Mucosa of stomach (tissue), 1 donor: ENCODE measurements around the gene MBD3L3.
A peak's percentile ranks its signal among the peaks of the same experiment; 100 is the strongest.
"Not testable (repeated sequence)": the region's sequence is repeated elsewhere in the genome, so short reads cannot be mapped to it uniquely, and the experiment has no call there.

ENCODE experiments used
- H3K27me3 ChIP-seq: one replicate; pipeline ENCODE4 v1.7.0; 2013; ENCODE audit warnings: mild to moderate bottlenecking, low read length; ENCODE audit not compliant: control insufficient read depth, insufficient read depth
- H3K36me3 ChIP-seq: one replicate; pipeline ENCODE4 v1.7.0; 2013; ENCODE audit warnings: low read length; ENCODE audit not compliant: control insufficient read depth, insufficient read depth
- H3K4me1 ChIP-seq: one replicate; pipeline ENCODE4 v1.7.0; 2013; ENCODE audit warnings: mild to moderate bottlenecking, low read length; ENCODE audit not compliant: control insufficient read depth, insufficient read depth
- H3K4me3 ChIP-seq: one replicate; pipeline ENCODE4 v1.7.0; 2013; ENCODE audit warnings: low read length
- H3K9ac ChIP-seq: one replicate; pipeline ENCODE4 v1.7.0; 2013; ENCODE audit warnings: mild to moderate bottlenecking, low read length, moderate library complexity
- H3K9me3 ChIP-seq: one replicate; pipeline ENCODE4 v1.7.0; 2013; ENCODE audit warnings: mild to moderate bottlenecking, low read length, moderate library complexity; ENCODE audit not compliant: control insufficient read depth
- donor health status: Pancreatic carcinoma.

Gene MBD3L3

GRCh38 chr19:7058576-7058975 lies at the start of gene MBD3L3:
Gene MBD3L3 (minus strand): TSS chr19:7058676. CDS start chr19:7058605, 71 bp downstream.
- H3K4me1 ChIP-seq, H3K36me3 ChIP-seq, H3K9ac ChIP-seq, H3K9me3 ChIP-seq, H3K4me3 ChIP-seq, H3K27me3 ChIP-seq: not testable (repeated sequence)

GRCh38 chr19:7106711-7107657 lies 48.5 kb upstream of the MBD3L3 start:
- Histone ChIP-seq H3K9ac (no peak overlapping the region), H3K4me3 (no peak overlapping the region), H3K27me3 (no peaks in the 10 kb centered on the region), H3K4me1 (no peaks in the 10 kb centered on the region), H3K9me3 (no peaks in the 10 kb centered on the region), H3K36me3 (no peaks in the 10 kb centered on the region)

DNA sequence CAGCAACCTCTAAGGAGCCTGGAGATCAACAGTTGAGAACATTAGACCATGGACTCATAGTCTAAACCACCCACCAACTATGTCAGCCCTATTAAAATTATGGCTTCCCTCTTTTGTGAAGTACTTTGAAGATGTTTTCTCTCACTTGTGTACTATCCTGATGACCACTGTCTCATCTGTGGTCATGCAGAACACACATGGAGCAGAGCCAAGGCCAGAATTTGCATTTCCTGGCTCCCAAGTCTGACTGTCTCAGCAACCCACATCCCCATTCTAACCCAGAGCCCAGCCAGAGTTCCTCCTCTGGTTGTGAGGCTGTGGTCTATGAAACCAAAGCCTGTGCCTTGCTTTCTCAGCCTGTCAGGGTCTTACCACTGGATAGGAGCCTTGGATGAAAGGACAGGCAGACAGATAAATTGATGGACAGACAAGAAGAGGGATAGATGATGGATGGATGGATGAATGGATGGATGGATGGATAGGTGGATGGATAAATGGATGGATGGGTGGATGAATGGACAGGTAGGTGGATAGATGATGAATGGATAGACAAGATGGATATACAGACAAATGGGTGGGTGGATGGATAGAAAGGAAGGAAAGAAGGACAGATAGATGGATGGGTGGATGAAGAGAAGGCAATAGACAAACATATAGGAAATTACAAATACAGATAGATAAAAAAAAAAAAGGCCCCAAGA lies 46.4 kb upstream of the MBD3L3 start:
- H3K27me3 ChIP-seq: peaks cover 4% of the 10 kb centered on the region
- no peaks in the 10 kb centered on the region for H3K9me3 ChIP-seq
- no peak overlapping the region for H3K9ac ChIP-seq
- H3K4me3 ChIP-seq: no peak overlapping the region
- H3K36me3 ChIP-seq: no peaks in the 10 kb centered on the region
- H3K4me1 ChIP-seq: peaks cover 15% of the 10 kb centered on the region

GRCh38 chr19:7101498-7102253 lies 43.2 kb upstream of the MBD3L3 start:
- H3K9ac ChIP-seq: no peak overlapping the region
- H3K4me1 ChIP-seq: peaks cover 17% of the 10 kb centered on the region
- no peak overlapping the region for H3K4me3 ChIP-seq
- H3K36me3 ChIP-seq: no peaks in the 10 kb centered on the region
- H3K27me3 ChIP-seq: peaks cover 4% of the 10 kb centered on the region
- H3K9me3 ChIP-seq: no peaks in the 10 kb centered on the region

GRCh38 chr19:7099597-7099921 lies 41.1 kb upstream of the MBD3L3 start:
- Histone ChIP-seq H3K4me3 (peak overlapping the region; percentile 80), H3K9ac (peak overlapping the region; percentile 94), H3K4me1 (peaks cover 17% of the 10 kb centered on the region), H3K27me3 (peaks cover 4% of the 10 kb centered on the region), H3K9me3 (no peaks in the 10 kb centered on the region), H3K36me3 (no peaks in the 10 kb centered on the region)

DNA sequence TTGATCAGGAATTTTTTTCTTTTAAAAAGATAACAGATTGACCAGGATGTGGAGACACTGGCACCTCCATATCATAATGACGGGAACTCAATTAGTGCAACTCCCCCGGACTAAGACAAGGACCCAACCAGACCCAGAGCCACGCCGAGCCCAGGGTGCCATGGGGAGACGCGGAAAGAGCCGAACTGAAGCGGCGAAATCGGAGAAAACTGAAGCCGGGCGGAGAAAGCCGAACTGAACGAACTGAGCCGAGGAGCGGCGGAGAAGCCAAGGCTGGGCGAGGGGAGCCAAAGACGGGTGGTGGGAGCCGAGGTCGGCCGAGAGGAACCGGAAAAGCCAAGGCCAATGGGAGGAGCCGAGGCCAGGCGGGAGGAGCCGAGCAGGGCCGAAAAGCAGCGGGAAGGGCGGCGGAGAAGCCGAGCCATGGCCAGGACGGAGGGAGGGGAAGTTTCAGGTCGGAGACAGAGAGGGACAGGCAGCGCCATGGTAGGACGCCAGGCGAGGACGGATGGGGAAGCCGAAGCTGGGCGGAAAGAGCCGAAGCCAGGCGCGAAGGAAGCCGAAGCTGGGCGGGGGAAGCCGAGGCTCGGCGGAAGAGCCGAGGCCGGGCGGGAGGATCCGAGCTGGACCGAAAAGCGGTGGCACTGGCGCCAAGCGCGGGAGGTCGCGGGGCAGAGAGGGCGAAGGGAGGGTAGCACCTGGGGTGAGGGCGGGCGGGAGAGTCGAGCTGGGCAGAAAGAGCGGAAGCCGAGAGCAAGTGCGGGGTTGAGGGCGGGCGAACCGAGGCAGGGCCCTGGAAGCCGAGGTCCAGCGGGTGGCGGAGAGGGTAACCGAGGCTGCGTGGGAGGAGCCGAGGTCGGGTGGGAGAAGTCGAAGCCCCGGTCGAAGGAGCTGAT lies 40.5 kb upstream of the MBD3L3 start:
- H3K27me3 ChIP-seq: peaks cover 4% of the 10 kb centered on the region
- H3K36me3 ChIP-seq: no peaks in the 10 kb centered on the region
- no peaks in the 10 kb centered on the region for H3K9me3 ChIP-seq
- peak overlapping the region; percentile 80 for H3K4me3 ChIP-seq
- peaks cover 17% of the 10 kb centered on the region for H3K4me1 ChIP-seq
- peak overlapping the region; percentile 94 for H3K9ac ChIP-seq

DNA sequence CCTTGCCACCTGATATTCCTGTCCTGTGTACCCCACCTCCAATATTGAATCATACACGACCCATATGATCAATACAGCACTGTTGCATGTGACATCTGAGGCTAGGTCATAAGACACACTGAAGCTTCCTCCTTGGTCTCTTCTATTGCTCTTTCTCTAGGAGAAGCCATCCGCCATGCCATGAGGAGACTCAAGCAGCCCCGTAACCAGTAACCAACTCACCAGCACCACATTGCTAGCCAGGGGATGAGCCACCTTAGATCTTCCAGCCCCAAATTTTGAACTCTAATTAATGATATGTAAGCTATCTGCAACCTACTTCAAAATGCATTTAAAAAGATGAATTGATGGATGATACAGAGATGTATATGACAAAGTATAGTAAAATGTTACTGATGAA lies 39.6 kb upstream of the MBD3L3 start:
- no peaks in the 10 kb centered on the region for H3K36me3 ChIP-seq
- peak overlapping the region; percentile 80 for H3K4me3 ChIP-seq
- H3K9ac ChIP-seq: no peak overlapping the region
- H3K27me3 ChIP-seq: peaks cover 4% of the 10 kb centered on the region
- H3K4me1 ChIP-seq: peaks cover 17% of the 10 kb centered on the region
- no peaks in the 10 kb centered on the region for H3K9me3 ChIP-seq

GRCh38 chr19:7088999-7089398 lies 30.5 kb upstream of the MBD3L3 start:
- no peaks in the 10 kb centered on the region for H3K4me1 ChIP-seq
- H3K9ac ChIP-seq: no peak overlapping the region
- H3K4me3 ChIP-seq: no peak overlapping the region
- H3K27me3 ChIP-seq: no peaks in the 10 kb centered on the region
- peaks cover 4% of the 10 kb centered on the region for H3K36me3 ChIP-seq
- H3K9me3 ChIP-seq: peaks cover 12% of the 10 kb centered on the region

DNA sequence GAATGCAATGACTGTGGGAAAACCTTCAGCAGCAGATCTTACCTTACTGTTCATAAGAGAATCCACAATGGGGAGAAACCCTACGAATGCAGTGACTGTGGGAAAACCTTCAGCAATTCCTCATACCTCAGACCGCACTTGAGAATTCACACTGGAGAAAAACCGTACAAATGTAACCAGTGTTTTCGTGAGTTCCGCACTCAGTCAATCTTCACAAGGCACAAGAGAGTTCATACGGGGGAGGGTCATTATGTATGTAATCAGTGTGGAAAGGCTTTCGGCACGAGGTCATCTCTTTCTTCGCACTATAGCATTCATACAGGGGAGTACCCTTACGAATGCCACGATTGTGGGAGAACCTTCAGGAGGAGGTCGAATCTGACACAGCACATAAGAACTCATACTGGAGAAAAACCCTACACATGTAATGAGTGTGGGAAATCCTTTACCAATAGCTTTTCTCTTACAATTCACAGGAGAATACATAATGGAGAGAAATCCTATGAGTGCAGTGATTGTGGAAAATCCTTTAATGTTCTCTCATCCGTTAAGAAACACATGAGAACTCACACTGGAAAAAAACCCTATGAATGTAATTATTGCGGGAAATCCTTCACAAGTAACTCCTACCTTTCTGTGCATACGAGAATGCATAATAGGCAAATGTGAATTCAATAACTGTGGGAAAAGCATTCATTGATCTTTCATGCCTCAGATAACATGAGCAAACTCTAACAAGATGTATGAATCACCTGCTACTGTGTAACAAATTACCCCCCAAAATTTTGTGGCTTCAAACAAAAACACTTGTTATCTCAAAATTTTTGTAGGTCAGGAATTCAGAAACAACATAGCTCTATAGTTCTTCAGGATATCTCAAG lies 24.8 kb upstream of the MBD3L3 start:
- Histone ChIP-seq H3K27me3 (no peaks in the 10 kb centered on the region), H3K4me3 (peak overlapping the region; percentile 0), H3K36me3 (peaks cover 46% of the 10 kb centered on the region), H3K9ac (no peak overlapping the region), H3K9me3 (peaks cover 55% of the 10 kb centered on the region), H3K4me1 (no peaks in the 10 kb centered on the region)

DNA sequence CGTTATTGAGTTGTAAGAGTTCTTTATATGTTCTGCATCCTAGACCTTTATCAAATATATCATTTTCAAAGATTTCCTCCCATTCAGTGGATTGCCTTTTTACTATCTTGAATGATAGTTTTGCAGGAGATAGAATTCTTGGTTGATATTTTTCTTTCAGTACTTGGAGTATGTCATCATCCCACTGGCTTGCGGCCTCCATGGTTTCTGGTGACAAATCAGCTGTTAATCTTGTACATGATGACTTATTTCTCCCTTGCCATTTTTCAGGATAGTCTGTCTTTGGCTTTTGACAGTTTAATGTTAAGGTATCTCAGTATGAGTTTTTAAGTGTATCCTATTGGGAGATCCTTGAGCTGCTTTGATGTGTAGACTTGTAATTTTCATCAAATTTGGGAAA lies 19.5 kb upstream of the MBD3L3 start:
- Histone ChIP-seq H3K4me3 (no peak overlapping the region), H3K36me3 (peaks cover 58% of the 10 kb centered on the region), H3K4me1 (no peaks in the 10 kb centered on the region), H3K9me3 (peaks cover 41% of the 10 kb centered on the region), H3K9ac (no peak overlapping the region), H3K27me3 (no peaks in the 10 kb centered on the region)
